Nephron progenitor cell (in vitro differentiated cells): ENCODE measurements around the gene CREG2.

Source experiments
- DNase-seq: peaks from one replicate; pipeline ENCODE4 v3.0.0; 2021
- H3K27ac Mint-ChIP-seq: 2 replicates; pipeline ENCODE4 v1.8.0; 2021; ENCODE audit warnings: mild to moderate bottlenecking, moderate library complexity, mixed read lengths
- H3K27me3 Mint-ChIP-seq: 2 replicates; pipeline ENCODE4 v1.8.0; 2021; ENCODE audit warnings: mild to moderate bottlenecking, low read depth, mixed read lengths; ENCODE audit not compliant: poor library complexity
- H3K36me3 Mint-ChIP-seq: 2 replicates; pipeline ENCODE4 v1.8.0; 2021; ENCODE audit warnings: low read depth, mixed read lengths
- H3K4me1 Mint-ChIP-seq: 2 replicates; pipeline ENCODE4 v1.8.0; 2021; ENCODE audit warnings: mixed read lengths
- H3K4me3 Mint-ChIP-seq: 2 replicates; pipeline ENCODE4 v1.8.0; 2021; ENCODE audit warnings: mild to moderate bottlenecking, moderate library complexity, mixed read lengths
- H3K9me3 Mint-ChIP-seq: 2 replicates; pipeline ENCODE4 v1.8.0; 2021; ENCODE audit warnings: mild to moderate bottlenecking, moderate library complexity, mixed read lengths
- CTCF ChIP-seq: fragments of 200-600 bp; sonication (generic); IDR thresholded peaks from 2 replicates; pipeline ENCODE4 v1.5.0; 2021; ENCODE audit warnings: antibody characterized with exemption

The CREG2 gene

GRCh38 chr2:101364878-101365277, 22.4 kb downstream of the CREG2 start:
- TF ChIP-seq CTCF = no peak
- Mint-ChIP-seq H3K27ac (no peak overlapping the region), H3K36me3 (no peaks in the 10 kb centered on the region), H3K4me3 (no peak overlapping the region), H3K4me1 (no peaks in the 10 kb centered on the region), H3K9me3 (no peaks in the 10 kb centered on the region), H3K27me3 (no peaks in the 10 kb centered on the region)
- DNase-seq = no peak

GRCh38 chr2:101362777-101363176, 24.5 kb downstream of the CREG2 start:
- DNase-seq = no peak
- TF ChIP-seq CTCF = no peak
- Mint-ChIP-seq H3K9me3 (no peaks in the 10 kb centered on the region), H3K4me1 (no peaks in the 10 kb centered on the region), H3K36me3 (no peaks in the 10 kb centered on the region), H3K4me3 (no peak overlapping the region), H3K27ac (no peak overlapping the region), H3K27me3 (no peaks in the 10 kb centered on the region)

GRCh38 chr2:101362316-101362715, 25.0 kb downstream of the CREG2 start:
- H3K4me1 Mint-ChIP-seq = no peaks in the 10 kb centered on the region
- no peak for TF ChIP-seq CTCF
- DNase-seq = no peak
- H3K4me3 Mint-ChIP-seq = no peak overlapping the region
- no peaks in the 10 kb centered on the region for H3K9me3 Mint-ChIP-seq
- no peaks in the 10 kb centered on the region for H3K27me3 Mint-ChIP-seq
- no peaks in the 10 kb centered on the region for H3K36me3 Mint-ChIP-seq
- H3K27ac Mint-ChIP-seq = no peak overlapping the region

- no peak overlapping the region for H3K27ac Mint-ChIP-seq
- no peak overlapping the region for H3K4me3 Mint-ChIP-seq
- H3K27me3 Mint-ChIP-seq = no peaks in the 10 kb centered on the region
- no peak for TF ChIP-seq CTCF
- no peaks in the 10 kb centered on the region for H3K4me1 Mint-ChIP-seq
- no peak for DNase-seq
- H3K9me3 Mint-ChIP-seq = no peaks in the 10 kb centered on the region
- no peaks in the 10 kb centered on the region for H3K36me3 Mint-ChIP-seq
These were observed 25.8 kb downstream of the CREG2 start for GRCh38 chr2:101361522-101361921.

GRCh38 chr2:101361121-101361520, 26.2 kb downstream of the CREG2 start:
- Mint-ChIP-seq H3K27ac (no peak overlapping the region), H3K4me1 (no peaks in the 10 kb centered on the region), H3K27me3 (no peaks in the 10 kb centered on the region), H3K9me3 (no peaks in the 10 kb centered on the region), H3K4me3 (no peak overlapping the region), H3K36me3 (no peaks in the 10 kb centered on the region)
- no peak for TF ChIP-seq CTCF
- DNase-seq = no peak

- Mint-ChIP-seq H3K9me3 (no peaks in the 10 kb centered on the region), H3K36me3 (no peaks in the 10 kb centered on the region), H3K27me3 (no peaks in the 10 kb centered on the region), H3K4me1 (no peaks in the 10 kb centered on the region), H3K27ac (no peak overlapping the region), H3K4me3 (no peak overlapping the region)
- TF ChIP-seq CTCF = no peak
- DNase-seq = no peak
These were observed 27.1 kb downstream of the CREG2 start for GRCh38 chr2:101360232-101360631.
